K562 (cell line): ENCODE measurements around the gene RTBDN. TPM values are rescaled to one million over a fixed set of nuclear protein-coding genes. Genes with fewer than 3 reads are reported as not detected.

Source experiments
- ARNT ChIP-seq, 2 experiments: fragments of 450-650 bp; IDR thresholded peaks; 2 replicates each; pipeline ENCODE4 v1.6.1; 2016; ENCODE audit warnings: mild to moderate bottlenecking in 1 of 2
- BHLHE40 ChIP-seq: IDR thresholded peaks from 2 replicates; pipeline ENCODE4 v1.6.1; 2011; ENCODE audit warnings: low read length, improper control_type of control experiment
- CTBP1 ChIP-seq: fragments of 450-650 bp; IDR thresholded peaks from 2 replicates; pipeline ENCODE4 v1.6.1; 2016; ENCODE audit warnings: borderline replicate concordance
- DPF2 ChIP-seq: fragments of 450-650 bp; IDR thresholded peaks from 2 replicates; pipeline ENCODE4 v1.6.1; 2016
- ELF2 ChIP-seq: fragments of 250-450 bp; sonication (Bioruptor Pico); IDR thresholded peaks from 2 replicates; pipeline ENCODE4 v1.5.0; 2021; ENCODE audit warnings: mild to moderate bottlenecking
- EP400 ChIP-seq: fragments of 450-650 bp; IDR thresholded peaks from 2 replicates; pipeline ENCODE4 v1.6.1; 2017; ENCODE audit warnings: antibody characterized with exemption, mild to moderate bottlenecking, moderate library complexity
- FOSL1 ChIP-seq: fragments of 200-800 bp; sonication (Bioruptor generic); conservative IDR thresholded peaks from 2 replicates; pipeline ENCODE4 v1.6.1; 2016; ENCODE audit warnings: missing genetic modification characterization, missing compliant biosample characterization
- MTA3 ChIP-seq: fragments of 450-650 bp; formaldehyde crosslinking; IDR thresholded peaks from 2 replicates; pipeline ENCODE4 v1.6.1; 2017; ENCODE audit warnings: mild to moderate bottlenecking, borderline replicate concordance
- NCOA1 ChIP-seq: fragments of 450-650 bp; IDR thresholded peaks from 2 replicates; pipeline ENCODE4 v1.6.1; 2016; ENCODE audit warnings: low read depth
- TARDBP ChIP-seq: fragments of 450-650 bp; IDR thresholded peaks from 2 replicates; pipeline ENCODE4 v1.6.1; 2016
- XRCC5 ChIP-seq: fragments of 200-400 bp; formaldehyde crosslinking; IDR thresholded peaks from 2 replicates; pipeline ENCODE4 v1.6.1; 2017; ENCODE audit warnings: low read depth, mild to moderate bottlenecking, low read length
- ZC3H4 ChIP-seq: sonication (generic); formaldehyde crosslinking; IDR thresholded peaks from 2 replicates; pipeline ENCODE4 v1.9.0; 2021; ENCODE audit warnings: missing genetic modification reagents, borderline replicate concordance
- ZKSCAN3 ChIP-seq: fragments of 250-450 bp; sonication (Bioruptor Pico); IDR thresholded peaks from 2 replicates; pipeline ENCODE4 v1.4.0; 2020
- ZNF124 ChIP-seq: sonication (generic); formaldehyde crosslinking; IDR thresholded peaks from 2 replicates; pipeline ENCODE4 v1.8.1; 2022; ENCODE audit warnings: missing genetic modification reagents
- polyA plus RNA-seq, 8 experiments: library from polyadenylated mRNA; depleted of rRNA in 4 of 8; stranded (reverse) in 5 of 8; unstranded in 3 of 8; fragments of >200 nt; fragmentation: Nextera tagmentation in 2 of 8; fragmentation: Illumina TruSeq in 1 of 8; extraction: Ambion mirVana in 2 of 8; extraction: Trizol in 1 of 8; gene quantifications; 2 replicates each; pipeline versions ENCODE4 v1.2.1 to v1.2.3, GENCODE V29; 2011 to 2014; ENCODE audit warnings: inconsistent platforms in 1 of 8, missing spikeins in 1 of 8
- total RNA-seq, 7 experiments: library from RNA; depleted of rRNA in 6 of 7; stranded (reverse); fragments of >200 nt in 6 of 7; fragmentation: Illumina TruSeq in 2 of 7; extraction: Trizol in 2 of 7; gene quantifications; 2 replicates each; pipeline versions ENCODE4 v1.2.1 to v1.2.3, GENCODE V29; 2011 to 2021; ENCODE audit warnings: low replicate concordance in 1 of 7
- TF ChIP-seq, protein P1 (sequence below), 2 experiments: fragments of 200-800 bp in 1 of 2; sonication (Bioruptor generic) in 1 of 2; sonication (generic) in 1 of 2; formaldehyde crosslinking in 1 of 2; IDR thresholded peaks in 1 of 2; conservative IDR thresholded peaks in 1 of 2; 2 replicates each; pipeline versions ENCODE4 v1.5.0 to v1.6.1; 2016 to 2020; ENCODE audit warnings: missing compliant biosample characterization in 1 of 2, missing genetic modification characterization in 1 of 2, missing genetic modification reagents in 1 of 2
- TF ChIP-seq, protein P2 (sequence below): sonication (generic); formaldehyde crosslinking; IDR thresholded peaks from 2 replicates; pipeline ENCODE4 v1.8.1; 2023; ENCODE audit warnings: mild to moderate bottlenecking, missing genetic modification reagents
- TF ChIP-seq, protein P3 (sequence below): fragments of 250-450 bp; sonication (Bioruptor Pico); IDR thresholded peaks from 2 replicates; pipeline ENCODE4 v1.4.0; 2020; ENCODE audit warnings: borderline replicate concordance
- TF ChIP-seq, protein P4 (sequence below): sonication (generic); formaldehyde crosslinking; IDR thresholded peaks from 2 replicates; pipeline ENCODE4 v1.8.0; 2022; ENCODE audit warnings: mild to moderate bottlenecking, low read depth, missing genetic modification reagents
- TF ChIP-seq, protein P5 (sequence below), 2 experiments: IDR thresholded peaks; 2 replicates each; pipeline ENCODE4 v1.6.1; 2012; ENCODE audit warnings: improper control_type of control experiment in 2 of 2, low read depth in 2 of 2, low read length in 2 of 2, borderline replicate concordance in 1 of 2

RTBDN gene
- total and polyA plus RNA-seq, 9 of the 15 experiments (the other 6 are each of a cell fraction or from before 2014, with no cell fraction given): 0.20 to 2.3 (median 0.72) TPM; not detected in 1

DNA sequence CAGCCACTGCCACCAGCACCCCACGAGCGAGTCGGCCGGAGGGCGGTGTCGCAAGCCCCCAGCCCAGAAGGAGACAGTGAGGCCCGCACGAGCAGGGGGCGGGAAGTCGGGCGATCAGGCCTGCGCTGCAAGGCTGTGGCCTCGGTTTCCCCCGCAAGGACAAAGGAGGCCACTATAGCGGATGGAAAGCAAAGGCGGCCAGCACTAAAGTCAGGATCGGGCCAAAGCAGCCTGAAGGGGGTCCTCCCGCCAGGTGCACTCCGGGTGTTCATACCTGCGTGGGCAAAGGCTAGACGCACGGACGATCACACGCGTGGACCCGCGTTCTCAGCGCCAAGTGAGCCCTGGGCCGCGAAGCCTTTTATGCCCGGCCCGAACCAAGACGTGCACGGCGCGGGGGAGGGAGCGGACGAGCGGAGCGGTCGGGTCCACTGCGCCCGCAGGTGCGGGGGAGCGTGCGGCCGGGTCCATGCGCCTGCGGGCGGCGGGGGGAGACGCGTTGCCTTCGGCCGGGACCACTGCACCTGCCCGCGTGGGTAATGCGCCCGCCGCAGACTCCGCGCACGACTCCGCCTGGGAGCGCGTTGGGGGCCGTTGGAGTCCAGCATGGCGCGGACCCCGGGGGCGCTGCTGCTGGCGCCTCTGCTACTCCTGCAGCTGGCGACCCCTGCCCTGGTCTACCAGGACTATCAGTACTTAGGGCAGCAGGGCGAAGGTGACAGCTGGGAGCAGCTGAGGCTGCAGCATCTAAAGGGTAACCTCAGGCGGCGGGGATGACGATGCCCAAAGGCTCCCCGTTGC is 32.7 kb downstream of the RTBDN start, which contains the start of the genes PRDX2 and THSD8 (continued):
- TF ChIP-seq, protein P1, sequence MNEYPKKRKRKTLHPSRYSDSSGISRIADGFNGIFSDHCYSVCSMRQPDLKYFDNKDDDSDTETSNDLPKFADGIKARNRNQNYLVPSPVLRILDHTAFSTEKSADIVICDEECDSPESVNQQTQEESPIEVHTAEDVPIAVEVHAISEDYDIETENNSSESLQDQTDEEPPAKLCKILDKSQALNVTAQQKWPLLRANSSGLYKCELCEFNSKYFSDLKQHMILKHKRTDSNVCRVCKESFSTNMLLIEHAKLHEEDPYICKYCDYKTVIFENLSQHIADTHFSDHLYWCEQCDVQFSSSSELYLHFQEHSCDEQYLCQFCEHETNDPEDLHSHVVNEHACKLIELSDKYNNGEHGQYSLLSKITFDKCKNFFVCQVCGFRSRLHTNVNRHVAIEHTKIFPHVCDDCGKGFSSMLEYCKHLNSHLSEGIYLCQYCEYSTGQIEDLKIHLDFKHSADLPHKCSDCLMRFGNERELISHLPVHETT (CRISPR knock-in tag; conservative IDR thresholded peaks at IDR 0.05 in 1 of 2, IDR thresholded peaks at IDR 0.05 in 1 of 2): 0 out of 4 replicates have a peak, but pooled peaks of 1 of the 2 experiments have one; percentile 48
- no peak; the same call in 1 of the 2 replicates for TF ChIP-seq ZNF124 (CRISPR knock-in tag)
- TF ChIP-seq, protein P2, sequence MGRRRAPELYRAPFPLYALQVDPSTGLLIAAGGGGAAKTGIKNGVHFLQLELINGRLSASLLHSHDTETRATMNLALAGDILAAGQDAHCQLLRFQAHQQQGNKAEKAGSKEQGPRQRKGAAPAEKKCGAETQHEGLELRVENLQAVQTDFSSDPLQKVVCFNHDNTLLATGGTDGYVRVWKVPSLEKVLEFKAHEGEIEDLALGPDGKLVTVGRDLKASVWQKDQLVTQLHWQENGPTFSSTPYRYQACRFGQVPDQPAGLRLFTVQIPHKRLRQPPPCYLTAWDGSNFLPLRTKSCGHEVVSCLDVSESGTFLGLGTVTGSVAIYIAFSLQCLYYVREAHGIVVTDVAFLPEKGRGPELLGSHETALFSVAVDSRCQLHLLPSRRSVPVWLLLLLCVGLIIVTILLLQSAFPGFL: no peak
- no peak for TF ChIP-seq TARDBP
- TF ChIP-seq DPF2: peak; percentile 48; the same call in 1 of the 2 replicates
- TF ChIP-seq, protein P3, sequence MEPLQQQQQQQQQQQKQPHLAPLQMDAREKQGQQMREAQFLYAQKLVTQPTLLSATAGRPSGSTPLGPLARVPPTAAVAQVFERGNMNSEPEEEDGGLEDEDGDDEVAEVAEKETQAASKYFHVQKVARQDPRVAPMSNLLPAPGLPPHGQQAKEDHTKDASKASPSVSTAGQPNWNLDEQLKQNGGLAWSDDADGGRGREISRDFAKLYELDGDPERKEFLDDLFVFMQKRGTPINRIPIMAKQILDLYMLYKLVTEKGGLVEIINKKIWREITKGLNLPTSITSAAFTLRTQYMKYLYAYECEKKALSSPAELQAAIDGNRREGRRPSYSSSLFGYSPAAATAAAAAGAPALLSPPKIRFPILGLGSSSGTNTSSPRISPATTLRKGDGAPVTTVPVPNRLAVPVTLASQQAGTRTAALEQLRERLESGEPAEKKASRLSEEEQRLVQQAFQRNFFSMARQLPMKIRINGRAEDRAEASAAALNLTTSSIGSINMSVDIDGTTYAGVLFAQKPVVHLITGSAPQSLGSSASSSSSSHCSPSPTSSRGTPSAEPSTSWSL (CRISPR knock-in tag): no peak
- TF ChIP-seq FOSL1 (tag): peak; percentile 24; the same call in 1 of the 2 replicates
- peak; percentile 97 for TF ChIP-seq MTA3
- no peak for TF ChIP-seq ZKSCAN3 (CRISPR knock-in tag)
- TF ChIP-seq, protein P4, sequence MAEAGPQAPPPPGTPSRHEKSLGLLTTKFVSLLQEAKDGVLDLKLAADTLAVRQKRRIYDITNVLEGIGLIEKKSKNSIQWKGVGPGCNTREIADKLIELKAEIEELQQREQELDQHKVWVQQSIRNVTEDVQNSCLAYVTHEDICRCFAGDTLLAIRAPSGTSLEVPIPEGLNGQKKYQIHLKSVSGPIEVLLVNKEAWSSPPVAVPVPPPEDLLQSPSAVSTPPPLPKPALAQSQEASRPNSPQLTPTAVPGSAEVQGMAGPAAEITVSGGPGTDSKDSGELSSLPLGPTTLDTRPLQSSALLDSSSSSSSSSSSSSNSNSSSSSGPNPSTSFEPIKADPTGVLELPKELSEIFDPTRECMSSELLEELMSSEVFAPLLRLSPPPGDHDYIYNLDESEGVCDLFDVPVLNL (CRISPR knock-in tag): peak; percentile 45; the same call in 1 of the 2 replicates
- TF ChIP-seq XRCC5: peak; percentile 16; the same call in 1 of the 2 replicates
- peak; percentile 97 for TF ChIP-seq BHLHE40
- no peak for TF ChIP-seq NCOA1
- peak; percentile 86 for TF ChIP-seq CTBP1
- TF ChIP-seq, protein P5, sequence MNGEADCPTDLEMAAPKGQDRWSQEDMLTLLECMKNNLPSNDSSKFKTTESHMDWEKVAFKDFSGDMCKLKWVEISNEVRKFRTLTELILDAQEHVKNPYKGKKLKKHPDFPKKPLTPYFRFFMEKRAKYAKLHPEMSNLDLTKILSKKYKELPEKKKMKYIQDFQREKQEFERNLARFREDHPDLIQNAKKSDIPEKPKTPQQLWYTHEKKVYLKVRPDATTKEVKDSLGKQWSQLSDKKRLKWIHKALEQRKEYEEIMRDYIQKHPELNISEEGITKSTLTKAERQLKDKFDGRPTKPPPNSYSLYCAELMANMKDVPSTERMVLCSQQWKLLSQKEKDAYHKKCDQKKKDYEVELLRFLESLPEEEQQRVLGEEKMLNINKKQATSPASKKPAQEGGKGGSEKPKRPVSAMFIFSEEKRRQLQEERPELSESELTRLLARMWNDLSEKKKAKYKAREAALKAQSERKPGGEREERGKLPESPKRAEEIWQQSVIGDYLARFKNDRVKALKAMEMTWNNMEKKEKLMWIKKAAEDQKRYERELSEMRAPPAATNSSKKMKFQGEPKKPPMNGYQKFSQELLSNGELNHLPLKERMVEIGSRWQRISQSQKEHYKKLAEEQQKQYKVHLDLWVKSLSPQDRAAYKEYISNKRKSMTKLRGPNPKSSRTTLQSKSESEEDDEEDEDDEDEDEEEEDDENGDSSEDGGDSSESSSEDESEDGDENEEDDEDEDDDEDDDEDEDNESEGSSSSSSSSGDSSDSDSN (IDR thresholded peaks at IDR 0.05; ENCODE audit: borderline replicate concordance in 1 of 2, low read depth in 2 of 2, low read length in 2 of 2): peak in 1 of 2 experiments; percentile 27; a peak in 2 of 4 replicates
- TF ChIP-seq ZC3H4: peak; percentile 75; the same call in 1 of the 2 replicates
- TF ChIP-seq ARNT (IDR thresholded peaks at IDR 0.05): no peak
- TF ChIP-seq ELF2 (CRISPR knock-in tag): no peak
- peak; percentile 66; the same call in 1 of the 2 replicates for TF ChIP-seq EP400
